Endothelial cell (in vitro differentiated cells): ENCODE data around the gene HIGD2A. TPM values are rescaled to one million over a fixed set of nuclear protein-coding genes. Genes with fewer than 3 reads are reported as not detected.

Source experiments
- DNase-seq: peaks from one replicate; pipeline ENCODE4 v3.0.0; 2021; ENCODE audit warnings: low spot score
- H3K27ac Mint-ChIP-seq: one replicate; pipeline ENCODE4 v1.8.0; 2021; ENCODE audit warnings: mixed read lengths, inconsistent platforms; ENCODE audit not compliant: unreplicated experiment
- H3K27me3 Mint-ChIP-seq: one replicate; pipeline ENCODE4 v1.8.0; 2021; ENCODE audit warnings: mild to moderate bottlenecking, moderate library complexity, mixed read lengths, inconsistent platforms; ENCODE audit not compliant: unreplicated experiment
- H3K36me3 Mint-ChIP-seq: one replicate; pipeline ENCODE4 v1.8.0; 2021; ENCODE audit warnings: mild to moderate bottlenecking, low read depth, mixed read lengths, inconsistent platforms; ENCODE audit not compliant: unreplicated experiment
- H3K4me1 Mint-ChIP-seq: one replicate; pipeline ENCODE4 v1.8.0; 2021; ENCODE audit warnings: mild to moderate bottlenecking, mixed read lengths, inconsistent platforms; ENCODE audit not compliant: unreplicated experiment
- H3K4me3 Mint-ChIP-seq: one replicate; pipeline ENCODE4 v1.8.0; 2021; ENCODE audit warnings: mild to moderate bottlenecking, mixed read lengths, inconsistent platforms; ENCODE audit not compliant: unreplicated experiment
- H3K9me3 Mint-ChIP-seq: one replicate; pipeline ENCODE4 v1.8.0; 2021; ENCODE audit warnings: mixed read lengths, inconsistent platforms; ENCODE audit not compliant: unreplicated experiment
- CTCF ChIP-seq: fragments of 200-600 bp; sonication (generic); IDR thresholded peaks from one replicate; pipeline ENCODE4 v1.5.0; 2021; ENCODE audit warnings: antibody characterized with exemption; ENCODE audit not compliant: unreplicated experiment
- total RNA-seq: library from RNA; stranded (reverse); fragmentation: NEBNext Ultra II Directional; extraction: Animal tissue kit (Norgen Biotek cat#: 25700); gene quantifications from one replicate; pipeline ENCODE4 v1.2.1, GENCODE V29; 2021; ENCODE audit not compliant: unreplicated experiment

HIGD2A gene
- total RNA-seq, 1 donor from 2014 or later, result 88.3 TPM

GRCh38 chr5:176397736-176398420 lies 9.3 kb downstream of the HIGD2A start:
- peaks cover 14% of the 10 kb centered on the region for H3K36me3 Mint-ChIP-seq
- no peak for TF ChIP-seq CTCF
- no peaks in the 10 kb centered on the region for H3K9me3 Mint-ChIP-seq
- H3K4me3 Mint-ChIP-seq, result no peak overlapping the region
- no peaks in the 10 kb centered on the region for H3K4me1 Mint-ChIP-seq
- no peak overlapping the region for H3K27ac Mint-ChIP-seq
- H3K27me3 Mint-ChIP-seq, result peaks cover 12% of the 10 kb centered on the region
- DNase-seq, result no peak

GRCh38 chr5:176400382-176401156 lies 12.0 kb downstream of the HIGD2A start:
- no peak overlapping the region for H3K27ac Mint-ChIP-seq
- H3K36me3 Mint-ChIP-seq, result peaks cover 16% of the 10 kb centered on the region

GRCh38 chr5:176401281-176402205 lies 13.0 kb downstream of the HIGD2A start:
- H3K4me1 Mint-ChIP-seq, result no peaks in the 10 kb centered on the region
- no peak overlapping the region for H3K27ac Mint-ChIP-seq
- TF ChIP-seq CTCF, result no peak

More at GRCh38 chr5:176400382-176401156, 12.0 kb downstream of the HIGD2A start:
- Mint-ChIP-seq H3K4me1 (no peaks in the 10 kb centered on the region), H3K9me3 (no peaks in the 10 kb centered on the region), H3K27me3 (peaks cover 12% of the 10 kb centered on the region), H3K4me3 (no peak overlapping the region)
- no peak for TF ChIP-seq CTCF
- DNase-seq, result no peak

GRCh38 chr5:176405656-176406435 lies 17.3 kb downstream of the HIGD2A start:
- peak; percentile 18 for DNase-seq
- H3K9me3 Mint-ChIP-seq, result no peaks in the 10 kb centered on the region
- peaks cover 16% of the 10 kb centered on the region for H3K36me3 Mint-ChIP-seq
- H3K4me1 Mint-ChIP-seq, result no peaks in the 10 kb centered on the region
- no peak overlapping the region for H3K4me3 Mint-ChIP-seq
- peaks cover 2% of the 10 kb centered on the region for H3K27me3 Mint-ChIP-seq
- TF ChIP-seq CTCF, result no peak
- no peak overlapping the region for H3K27ac Mint-ChIP-seq

More at GRCh38 chr5:176401281-176402205, 13.0 kb downstream of the HIGD2A start:
- DNase-seq, result no peak
- Mint-ChIP-seq H3K27me3 (peaks cover 11% of the 10 kb centered on the region), H3K4me3 (no peak overlapping the region), H3K9me3 (no peaks in the 10 kb centered on the region), H3K36me3 (peaks cover 15% of the 10 kb centered on the region)
